SU-DHL-6 (cell line): Measurements from ENCODE around the gene HUS1B.

Experiments used
- CTCF ChIP-seq: fragments of 200-600 bp; sonication (generic); IDR thresholded peaks from one replicate; pipeline ENCODE4 v1.5.1; 2017; ENCODE audit warnings: antibody characterized with exemption, mild to moderate bottlenecking, low read length, moderate library complexity; ENCODE audit not compliant: insufficient read depth, poor library complexity, severe bottlenecking
- EZH2phosphoT487 ChIP-seq: fragments of 200-600 bp; sonication (generic), shearing (Covaris generic); conservative IDR thresholded peaks from 2 replicates; pipeline ENCODE4 v1.6.1; 2018; ENCODE audit warnings: mild to moderate bottlenecking, antibody characterized with exemption, low read length, moderate library complexity, mixed read lengths

- TF ChIP-seq CTCF (no peak), EZH2phosphoT487 (no peak)
Observed at GRCh38 chr6:689223-689622, 32.3 kb upstream of the HUS1B start.
